Liver (tissue), 9 donors: ENCODE measurements around the gene MPV17L. TPM values are rescaled to one million over a fixed set of nuclear protein-coding genes. Genes with fewer than 3 reads are reported as not detected.
"Not testable (repeated sequence)": the region's sequence is repeated elsewhere in the genome, so short reads cannot be mapped to it uniquely, and the experiment has no call there.

Experiments used
- DNase-seq: peaks from one replicate; pipeline ENCODE4 v3.0.0-alpha.2; 2017; ENCODE audit warnings: low spot score
- H3K27ac ChIP-seq, 2 donors: one replicate each; pipeline ENCODE4 v1.7.0; 2013; ENCODE audit warnings: inconsistent platforms in 2 of 2, low read length in 2 of 2, control low read depth in 1 of 2, low read depth in 1 of 2, mild to moderate bottlenecking in 1 of 2
- H3K27me3 ChIP-seq, 4 donors: one replicate each; pipeline versions ENCODE4 v1.6.1 to v1.7.0; 2013; ENCODE audit warnings: low read length in 3 of 4, inconsistent platforms in 1 of 4, mild to moderate bottlenecking in 1 of 4, moderate library complexity in 1 of 4; ENCODE audit not compliant: control insufficient read depth in 4 of 4, insufficient read depth in 4 of 4
- H3K36me3 ChIP-seq, 4 donors: one replicate each; pipeline versions ENCODE4 v1.6.1 to v1.7.0; 2013; ENCODE audit warnings: low read length in 3 of 4, mild to moderate bottlenecking in 3 of 4, low read depth in 1 of 4, moderate library complexity in 1 of 4; ENCODE audit not compliant: control insufficient read depth in 4 of 4, insufficient read depth in 3 of 4
- H3K4me1 ChIP-seq, 4 donors: one replicate each; pipeline versions ENCODE4 v1.6.1 to v1.7.0; 2013; ENCODE audit warnings: low read length in 3 of 4, mild to moderate bottlenecking in 3 of 4, moderate library complexity in 1 of 4; ENCODE audit not compliant: control insufficient read depth in 4 of 4, insufficient read depth in 4 of 4
- H3K4me3 ChIP-seq, 3 donors: one replicate each; pipeline versions ENCODE4 v1.6.1 to v1.7.0; 2013; ENCODE audit warnings: low read length in 3 of 3, control low read depth in 1 of 3, low read depth in 1 of 3, mild to moderate bottlenecking in 1 of 3
- H3K9ac ChIP-seq, 2 donors: one replicate each; pipeline ENCODE4 v1.7.0; 2013; ENCODE audit warnings: low read length in 2 of 2, mild to moderate bottlenecking in 2 of 2, moderate library complexity in 2 of 2, control low read depth in 1 of 2, low read depth in 1 of 2
- H3K9me3 ChIP-seq, 4 donors: one replicate each; pipeline versions ENCODE4 v1.6.1 to v1.7.0; 2013; ENCODE audit warnings: low read length in 3 of 4; ENCODE audit not compliant: control insufficient read depth in 4 of 4
- ATF3 ChIP-seq: IDR thresholded peaks from 2 replicates; pipeline ENCODE4 v1.6.1; 2016; ENCODE audit warnings: antibody characterized with exemption
- EGR1 ChIP-seq, 2 donors: IDR thresholded peaks; 2 replicates each; pipeline ENCODE4 v1.6.1; 2016 to 2018; ENCODE audit warnings: antibody characterized with exemption in 2 of 2, low read depth in 2 of 2
- FOXA1 ChIP-seq: IDR thresholded peaks from 2 replicates; pipeline ENCODE4 v1.6.1; 2016; ENCODE audit warnings: antibody characterized with exemption
- GABPA ChIP-seq, 2 donors: IDR thresholded peaks in 1 of 2; conservative IDR thresholded peaks in 1 of 2; 2 replicates each; pipeline ENCODE4 v1.6.1; 2016; ENCODE audit warnings: antibody characterized with exemption in 2 of 2, mild to moderate bottlenecking in 1 of 2, moderate library complexity in 1 of 2
- HNF4A ChIP-seq, 2 donors: conservative IDR thresholded peaks; 2 replicates each; pipeline ENCODE4 v1.6.1; 2016; ENCODE audit warnings: antibody characterized with exemption in 2 of 2, mild to moderate bottlenecking in 2 of 2
- HNF4G ChIP-seq: IDR thresholded peaks from 2 replicates; pipeline ENCODE4 v1.6.1; 2016; ENCODE audit warnings: antibody characterized with exemption
- JUND ChIP-seq, 2 donors: IDR thresholded peaks; 2 replicates each; pipeline ENCODE4 v1.6.1; 2016; ENCODE audit warnings: antibody characterized with exemption in 2 of 2
- MAX ChIP-seq: IDR thresholded peaks from 2 replicates; pipeline ENCODE4 v1.6.1; 2016; ENCODE audit warnings: antibody characterized with exemption
- NR2F2 ChIP-seq: IDR thresholded peaks from 2 replicates; pipeline ENCODE4 v1.6.1; 2016; ENCODE audit warnings: antibody characterized with exemption
- RAD21 ChIP-seq, 2 donors: IDR thresholded peaks; 2 replicates each; pipeline ENCODE4 v1.6.1; 2016; ENCODE audit warnings: antibody characterized with exemption in 2 of 2, mild to moderate bottlenecking in 2 of 2
- REST ChIP-seq: IDR thresholded peaks from 2 replicates; pipeline ENCODE4 v1.6.1; 2016; ENCODE audit warnings: antibody characterized with exemption, mild to moderate bottlenecking
- RXRA ChIP-seq, 2 donors: IDR thresholded peaks; 2 replicates each; pipeline ENCODE4 v1.6.1; 2017 to 2018; ENCODE audit warnings: antibody characterized with exemption in 2 of 2, mild to moderate bottlenecking in 1 of 2
- SP1 ChIP-seq: IDR thresholded peaks from 2 replicates; pipeline ENCODE4 v1.6.1; 2018; ENCODE audit warnings: antibody characterized with exemption, mild to moderate bottlenecking
- TAF1 ChIP-seq: conservative IDR thresholded peaks from 2 replicates; pipeline ENCODE4 v1.6.1; 2016; ENCODE audit warnings: antibody characterized with exemption, mild to moderate bottlenecking
- YY1 ChIP-seq: IDR thresholded peaks from 2 replicates; pipeline ENCODE4 v1.6.1; 2016; ENCODE audit warnings: antibody characterized with exemption, mild to moderate bottlenecking
- ZBTB33 ChIP-seq: IDR thresholded peaks from 2 replicates; pipeline ENCODE4 v1.6.1; 2016; ENCODE audit warnings: antibody characterized with exemption
- WGBS: extraction: QIAGEN DNeasy Blood & Tissue Kit; methylation state at CpG from one replicate; pipeline ENCODE4 v1.1.7; 2013; 5-methylcytosine and 5-hydroxymethylcytosine counted together
- polyA plus RNA-seq, 2 donors: library from polyadenylated mRNA; stranded (reverse) in 1 of 2; unstranded in 1 of 2; fragments of 200-250 nt in 1 of 2; fragments of >200 nt in 1 of 2; fragmentation: Nextera tagmentation in 1 of 2; extraction: Ambion mirVana in 1 of 2; gene quantifications; one replicate each; pipeline versions ENCODE4 v1.2.1 to v1.2.3, GENCODE V29; 2013 to 2015
- total RNA-seq, 2 donors: library from RNA; depleted of rRNA; stranded (reverse); fragments of >200 nt; gene quantifications; one replicate each; pipeline ENCODE4 v1.2.3, GENCODE V29; 2014
- donor health status: healthy.
- donor health status: healthy.
- donor health status: healthy.
- donor health status: healthy.
- donor health status: healthy.

The MPV17L gene
- total and polyA plus RNA-seq, 4 donors: 4.9 to 39.6 (median 8.8) TPM

GRCh38 chr16:15454933-15455332 is 59.4 kb downstream of the MPV17L start:
- H3K36me3 ChIP-seq, DNase-seq, H3K27me3 ChIP-seq, H3K4me3 ChIP-seq, H3K9me3 ChIP-seq, H3K9ac ChIP-seq: not testable (repeated sequence)
- peak overlapping the region; percentile 35 to 37 for H3K27ac ChIP-seq
- peaks cover 4 to 62% (median 44%) of the 10 kb centered on the region in 4 donors for H3K4me1 ChIP-seq
- 41% methylated on average over 11 of the region's 11 CpGs for WGBS
- TF ChIP-seq SP1 (peak; percentile 51), HNF4A (conservative IDR thresholded peaks at IDR 0.05) (peak; percentile 52 to 53), RXRA (IDR thresholded peaks at IDR 0.05) (peak; percentile 81 to 85)

GRCh38 chr16:15457400-15457799 is 61.8 kb downstream of the MPV17L start:
- no peak overlapping the region for H3K9ac ChIP-seq
- TF ChIP-seq NR2F2 (no peak), RAD21 (IDR thresholded peaks at IDR 0.05) (no peak), GABPA (IDR thresholded peaks at IDR 0.05 in 1 of 2, conservative IDR thresholded peaks at IDR 0.05 in 1 of 2) (no peak), ZBTB33 (no peak), TAF1 (no peak), JUND (IDR thresholded peaks at IDR 0.05) (no peak), RXRA (IDR thresholded peaks at IDR 0.05) (no peak), REST (no peak), ATF3 (no peak), HNF4G (no peak), EGR1 (IDR thresholded peaks at IDR 0.05; ENCODE audit: low read depth in 2 of 2) (no peak), HNF4A (conservative IDR thresholded peaks at IDR 0.05) (no peak), FOXA1 (no peak), MAX (no peak), YY1 (no peak)
- no peaks in the 10 kb centered on the region for H3K9me3 ChIP-seq
- no peak overlapping the region for H3K27ac ChIP-seq
- H3K4me1 ChIP-seq: peaks cover 2 to 45% (median 28%) of the 10 kb centered on the region in 4 donors
- H3K4me3 ChIP-seq: no peak overlapping the region
- H3K36me3 ChIP-seq: no peaks in the 10 kb centered on the region
- WGBS: 72% methylated on average over 3 of the region's 3 CpGs
- no peak for DNase-seq
- H3K27me3 ChIP-seq: no peaks in the 10 kb centered on the region
